Ovary (tissue), 9 donors: ENCODE results near the gene NCS1. TPM values are rescaled to one million over a fixed set of nuclear protein-coding genes. Genes with fewer than 3 reads are reported as not detected.
A peak's percentile ranks its signal among the peaks of the same experiment; 100 is the strongest.

Experiments used
- DNase-seq, 5 donors: peaks; one replicate each; pipeline ENCODE4 v3.0.0-alpha.2; 2019 to 2020
- H3K27ac ChIP-seq, 2 donors: fragments of 200-600 bp; one replicate each; pipeline versions ENCODE4 v1.5.1 to v1.8.0; 2019 to 2022
- H3K27me3 ChIP-seq: fragments of 200-600 bp; one replicate; pipeline ENCODE4 v1.8.0; 2022
- H3K36me3 ChIP-seq: fragments of 200-600 bp; sonication (generic); one replicate; pipeline ENCODE4 v1.5.1; 2019
- H3K4me1 ChIP-seq: one replicate; pipeline ENCODE4 v1.8.1; 2013; ENCODE audit warnings: mild to moderate bottlenecking, moderate library complexity; ENCODE audit not compliant: insufficient read depth
- H3K4me3 ChIP-seq: fragments of 200-600 bp; sonication (generic); one replicate; pipeline ENCODE4 v1.5.1; 2017
- H3K9me3 ChIP-seq, 2 donors: fragments of 200-600 bp in 1 of 2; sonication (generic) in 1 of 2; one replicate each; pipeline versions ENCODE4 v1.5.1 to v1.8.1; 2013 to 2019; ENCODE audit warnings: mild to moderate bottlenecking in 1 of 2, moderate library complexity in 1 of 2
- CTCF ChIP-seq, 3 donors: fragments of 450-650 bp in 2 of 3; fragments of 200-600 bp in 1 of 3; IDR thresholded peaks; one replicate each; pipeline versions ENCODE4 v1.5.1 to v1.8.0; 2016 to 2022; ENCODE audit warnings: antibody characterized with exemption in 3 of 3, mild to moderate bottlenecking in 1 of 3
- EP300 ChIP-seq: sonication (generic); formaldehyde crosslinking; IDR thresholded peaks from one replicate; pipeline ENCODE4 v1.6.1; 2017; ENCODE audit warnings: antibody characterized with exemption
- POLR2A ChIP-seq: fragments of 450-650 bp; IDR thresholded peaks from one replicate; pipeline ENCODE4 v1.6.1; 2017; ENCODE audit warnings: antibody characterized with exemption, mild to moderate bottlenecking, moderate library complexity
- WGBS, 3 donors: extraction: QIAGEN DNeasy Blood & Tissue Kit in 1 of 3; methylation state at CpG; one replicate each; pipeline versions ENCODE4 v1.1.5 to v1.1.7; 2013 to 2017; 5-methylcytosine and 5-hydroxymethylcytosine counted together
- intact Hi-C, 4 donors: fragments of 100-400 bp; cut with DNase I; formaldehyde crosslinking; loops; one replicate each; pipeline versions ENCODE4 v1.11.0 to v1.15.1; 2022 to 2023
- polyA plus RNA-seq, 2 donors: library from polyadenylated mRNA; stranded (reverse); fragments of 200-250 nt in 1 of 2; fragments of 350-450 nt in 1 of 2; fragmentation: Illumina TruSeq in 1 of 2; extraction: RNeasy Lipid Tissue Mini Kit (QIAGEN cat#74804) in 1 of 2; gene quantifications; one replicate each; pipeline ENCODE4 v1.2.3, GENCODE V29; 2013 to 2014
- total RNA-seq, 7 donors: library from RNA; depleted of rRNA in 2 of 7; stranded (reverse); fragments of >200 nt in 2 of 7; fragmentation: NEBNext Ultra II Directional in 3 of 7; extraction: Animal tissue kit (Norgen Biotek cat#: 25700) in 3 of 7; gene quantifications; one replicate each; pipeline versions ENCODE4 v1.1.0 to v1.2.4, GENCODE V29; 2016 to 2023
- donor health status: DM: no; HTN: no; CAD: no; lungs with moderate emphysema.
- donor health status: DM: no; HTN: no; CAD: no.
- donor health status: Bipolar disorder and iron deficiency.
- donor health status: DM: yes; HTN: yes; CAD: no.
- donor health status: DM: no; HTN: no; CAD: no.
- donor health status: DM: yes; HTN: yes; CAD: no.

The NCS1 gene
- total and polyA plus RNA-seq, 9 donors: 3.6 to 46.7 (median 25.0) TPM

- Histone ChIP-seq H3K27me3 (no peaks in the 10 kb centered on the region), H3K9me3 (no peaks in the 10 kb centered on the region), H3K27ac (no peak overlapping the region), H3K4me3 (no peak overlapping the region), H3K4me1 (peaks cover 3% of the 10 kb centered on the region), H3K36me3 (no peaks in the 10 kb centered on the region)
- intact Hi-C loops: loop anchor here in 3 of 4 donors (5.0 to 10.0 kb wide), 3 partner anchors 55 to 345 kb away; partner anchors contain the start of gene NCS1 (in 2 of the 3)
- DNase-seq: no peak
- WGBS, 3 donors: 64 to 99% (median 85%) methylated on average over 3 of the region's 3 CpGs
- TF ChIP-seq EP300: no peak
- no peak for TF ChIP-seq POLR2A
- no peak for TF ChIP-seq CTCF (IDR thresholded peaks at IDR 0.05)
Observed at GRCh38 chr9:130229759-130230158, 57.6 kb downstream of the NCS1 start.

- no peak overlapping the region for H3K4me3 ChIP-seq
- peaks cover 3% of the 10 kb centered on the region for H3K4me1 ChIP-seq
- 56 to 70% (median 59%) methylated on average over 1 of the region's 1 CpG for WGBS, 3 donors
- H3K9me3 ChIP-seq: no peaks in the 10 kb centered on the region
- no peak for DNase-seq
- no peaks in the 10 kb centered on the region for H3K27me3 ChIP-seq
- intact Hi-C loops: loop anchor here in 3 of 4 donors (10.0 kb wide), 2 partner anchors 56 to 346 kb away; partner anchors contain the start of gene NCS1 (in 2 of the 3)
- TF ChIP-seq CTCF (IDR thresholded peaks at IDR 0.05) (no peak), EP300 (no peak), POLR2A (no peak)
- no peaks in the 10 kb centered on the region for H3K36me3 ChIP-seq
- H3K27ac ChIP-seq: no peak overlapping the region
Observed at GRCh38 chr9:130230631-130231030, 58.4 kb downstream of the NCS1 start.

GRCh38 chr9:130232899-130233586 lies 60.8 kb downstream of the NCS1 start:
- DNase-seq: peak in 4 of 5 donors; percentile 56 to 78 (median 72)
- no peaks in the 10 kb centered on the region for H3K36me3 ChIP-seq
- peak overlapping the region in 1 of 2 donors; percentile 43 for H3K27ac ChIP-seq
- H3K27me3 ChIP-seq: no peaks in the 10 kb centered on the region
- peaks cover 3% of the 10 kb centered on the region for H3K4me1 ChIP-seq
- intact Hi-C loops: loop anchor here in 3 of 4 donors (10.0 kb wide), 2 partner anchors 58 to 348 kb away; partner anchors contain the start of gene NCS1 (in 2 of the 3)
- WGBS, 3 donors: 24 to 61% (median 44%) methylated on average over 27 of the region's 27 CpGs
- H3K9me3 ChIP-seq: no peaks in the 10 kb centered on the region
- TF ChIP-seq CTCF (IDR thresholded peaks at IDR 0.05): no peak
- TF ChIP-seq POLR2A: no peak
- no peak for TF ChIP-seq EP300
- no peak overlapping the region for H3K4me3 ChIP-seq

- intact Hi-C loops: loop anchor here in 3 of 4 donors (10.0 kb wide), 2 partner anchors 59 to 349 kb away; partner anchors contain the start of gene NCS1 (in 2 of the 3)
- no peak for DNase-seq
- 86% methylated on average over 8 of the region's 8 CpGs for WGBS, 3 donors
- Histone ChIP-seq H3K9me3 (no peaks in the 10 kb centered on the region), H3K27me3 (no peaks in the 10 kb centered on the region), H3K4me1 (peaks cover 3% of the 10 kb centered on the region), H3K36me3 (no peaks in the 10 kb centered on the region), H3K27ac (no peak overlapping the region), H3K4me3 (no peak overlapping the region)
- no peak for TF ChIP-seq POLR2A
- TF ChIP-seq EP300: no peak
- no peak for TF ChIP-seq CTCF (IDR thresholded peaks at IDR 0.05)
Observed at GRCh38 chr9:130233587-130233945, 61.4 kb downstream of the NCS1 start.
